Transverse colon (tissue), 4 donors: Measurements from ENCODE around the gene MAPRE2. TPM values are rescaled to one million over a fixed set of nuclear protein-coding genes. Genes with fewer than 3 reads are reported as not detected.

Experiments used
- DNase-seq: peaks from one replicate; pipeline ENCODE4 v3.0.0-alpha.2; 2019
- H3K27ac ChIP-seq, 4 donors: fragments of 200-600 bp; sonication (generic); 2 replicates each; pipeline ENCODE4 v1.5.1; 2016 to 2018; ENCODE audit warnings: inconsistent platforms in 4 of 4
- H3K27me3 ChIP-seq: fragments of 200-600 bp; sonication (generic); 2 replicates; pipeline ENCODE4 v1.5.1; 2017; ENCODE audit warnings: inconsistent platforms
- H3K36me3 ChIP-seq, 4 donors: fragments of 200-600 bp; sonication (generic); 2 replicates each; pipeline ENCODE4 v1.5.1; 2017 to 2019; ENCODE audit warnings: inconsistent platforms in 4 of 4
- H3K4me1 ChIP-seq, 4 donors: fragments of 200-600 bp; sonication (generic); 2 replicates each; pipeline ENCODE4 v1.5.1; 2017 to 2020; ENCODE audit warnings: inconsistent platforms in 4 of 4
- H3K4me3 ChIP-seq, 4 donors: fragments of 200-600 bp; sonication (generic); 1 replicate in 1 of 4; 2 replicates in 3 of 4; pipeline versions ENCODE4 v1.5.1 to v1.6.1; 2017 to 2019; ENCODE audit warnings: inconsistent platforms in 4 of 4
- H3K9me3 ChIP-seq, 2 donors: fragments of 200-600 bp; sonication (generic); 2 replicates each; pipeline ENCODE4 v1.5.1; 2017 to 2019; ENCODE audit warnings: inconsistent platforms in 2 of 2
- EP300 ChIP-seq: sonication (generic); formaldehyde crosslinking; IDR thresholded peaks from one replicate; pipeline ENCODE4 v1.6.1; 2017; ENCODE audit warnings: antibody characterized with exemption, low read depth
- POLR2A ChIP-seq: fragments of 450-650 bp; IDR thresholded peaks from one replicate; pipeline ENCODE4 v1.6.1; 2016; ENCODE audit warnings: antibody characterized with exemption, mild to moderate bottlenecking, moderate library complexity
- POLR2AphosphoS5 ChIP-seq, 3 donors: sonication (generic); formaldehyde crosslinking; IDR thresholded peaks; one replicate each; pipeline ENCODE4 v1.6.1; 2016; ENCODE audit warnings: antibody characterized with exemption in 3 of 3
- WGBS, 2 donors: methylation state at CpG; one replicate each; pipeline ENCODE4 v1.1.5; 2018; ENCODE audit warnings: low coverage in 1 of 2; 5-methylcytosine and 5-hydroxymethylcytosine counted together
- in situ Hi-C, 4 donors: fragments of 200-750 bp; cut with MboI; loops; one replicate each; pipeline versions ENCODE4 v1.15.0 to v1.15.1; 2017; ENCODE audit warnings: low sequenced_read_pairs in 3 of 4, low pct_ligation_motif_present in 1 of 4, low pct_unique_long_range_greater_than_20kb in 1 of 4
- intact Hi-C: fragments of 100-400 bp; cut with DNase I; formaldehyde crosslinking; loops from one replicate; pipeline ENCODE4 v1.15.1; 2023; ENCODE audit warnings: low total_unique reads
- total RNA-seq, 4 donors: library from RNA; depleted of rRNA; stranded (reverse); fragments of >200 nt; gene quantifications; one replicate each; pipeline ENCODE4 v1.1.0, GENCODE V29; 2016
- TF ChIP-seq, protein P1 (sequence below), 5 experiments: fragments of 200-600 bp in 3 of 5; fragments of 450-650 bp in 2 of 5; sonication (generic) in 3 of 5; IDR thresholded peaks; 1 replicate in 2 of 5; 2 replicates in 3 of 5; pipeline ENCODE4 v1.5.1; 2016 to 2017; ENCODE audit warnings: antibody characterized with exemption in 5 of 5, inconsistent platforms in 3 of 5, mild to moderate bottlenecking in 2 of 5, moderate library complexity in 1 of 5

The MAPRE2 gene
- total RNA-seq, 4 donors from 2014 or later = 23.1 to 102 (median 48.5) TPM

DNA sequence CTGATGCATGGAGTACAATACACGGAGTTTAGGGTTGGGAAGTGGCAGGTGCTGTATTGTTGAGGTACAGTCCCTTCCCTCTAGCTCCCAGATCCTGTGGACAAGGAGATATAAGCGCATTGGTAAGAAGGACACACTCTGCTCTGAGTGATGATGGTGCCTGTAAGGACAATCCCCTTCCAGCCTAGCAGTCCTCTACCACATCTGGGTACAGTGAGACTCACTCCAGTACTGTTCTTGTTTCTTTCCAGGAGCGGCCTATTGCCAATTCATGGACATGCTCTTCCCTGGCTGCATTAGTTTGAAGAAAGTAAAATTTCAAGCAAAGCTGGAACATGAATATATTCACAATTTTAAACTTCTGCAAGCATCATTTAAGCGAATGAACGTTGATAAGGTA lies 56.0 kb downstream of the MAPRE2 start:
- Histone ChIP-seq H3K27me3 (no peaks in the 10 kb centered on the region), H3K27ac (no peak overlapping the region), H3K4me3 (no peak overlapping the region), H3K4me1 (no peaks in the 10 kb centered on the region), H3K36me3 (peaks cover 0 to 17% (median 0%) of the 10 kb centered on the region in 4 donors), H3K9me3 (no peaks in the 10 kb centered on the region)
- TF ChIP-seq POLR2AphosphoS5 (IDR thresholded peaks at IDR 0.05) = no peak
- TF ChIP-seq POLR2A = no peak
- TF ChIP-seq EP300 = no peak
- TF ChIP-seq, protein P1, sequence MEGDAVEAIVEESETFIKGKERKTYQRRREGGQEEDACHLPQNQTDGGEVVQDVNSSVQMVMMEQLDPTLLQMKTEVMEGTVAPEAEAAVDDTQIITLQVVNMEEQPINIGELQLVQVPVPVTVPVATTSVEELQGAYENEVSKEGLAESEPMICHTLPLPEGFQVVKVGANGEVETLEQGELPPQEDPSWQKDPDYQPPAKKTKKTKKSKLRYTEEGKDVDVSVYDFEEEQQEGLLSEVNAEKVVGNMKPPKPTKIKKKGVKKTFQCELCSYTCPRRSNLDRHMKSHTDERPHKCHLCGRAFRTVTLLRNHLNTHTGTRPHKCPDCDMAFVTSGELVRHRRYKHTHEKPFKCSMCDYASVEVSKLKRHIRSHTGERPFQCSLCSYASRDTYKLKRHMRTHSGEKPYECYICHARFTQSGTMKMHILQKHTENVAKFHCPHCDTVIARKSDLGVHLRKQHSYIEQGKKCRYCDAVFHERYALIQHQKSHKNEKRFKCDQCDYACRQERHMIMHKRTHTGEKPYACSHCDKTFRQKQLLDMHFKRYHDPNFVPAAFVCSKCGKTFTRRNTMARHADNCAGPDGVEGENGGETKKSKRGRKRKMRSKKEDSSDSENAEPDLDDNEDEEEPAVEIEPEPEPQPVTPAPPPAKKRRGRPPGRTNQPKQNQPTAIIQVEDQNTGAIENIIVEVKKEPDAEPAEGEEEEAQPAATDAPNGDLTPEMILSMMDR (IDR thresholded peaks at IDR 0.05) = no peak
- in situ Hi-C loops = no loop called here
- DNase-seq = no peak
- 96 to 100% methylated on average over 4 to 5 of the region's 5 CpGs for WGBS, 2 donors
- intact Hi-C loops = no loop called here

DNA sequence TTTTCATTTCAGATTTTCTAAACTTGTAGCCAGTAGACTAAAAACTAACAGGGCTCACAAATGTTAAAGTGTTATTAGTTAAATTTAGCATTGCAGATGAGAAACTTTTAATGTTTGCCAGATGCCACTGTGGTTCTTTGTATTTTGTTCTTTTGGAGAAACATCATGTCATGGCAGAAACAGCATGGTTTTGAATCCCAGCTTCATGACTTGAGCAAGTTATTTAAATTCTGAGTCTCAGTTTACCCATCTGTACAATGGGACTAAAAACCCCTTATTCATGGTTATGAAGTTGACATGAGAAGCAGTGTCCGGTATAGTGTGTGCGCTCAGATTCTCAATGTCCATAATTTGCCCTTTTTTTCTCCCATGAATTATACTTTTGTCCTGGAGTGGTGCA lies 56.5 kb downstream of the MAPRE2 start:
- intact Hi-C loops (no loop called here), in situ Hi-C loops (no loop called here)
- no peak overlapping the region for H3K4me3 ChIP-seq
- no peak for DNase-seq
- peaks cover 0 to 23% (median 0%) of the 10 kb centered on the region in 4 donors for H3K36me3 ChIP-seq
- H3K4me1 ChIP-seq = no peaks in the 10 kb centered on the region
- H3K27ac ChIP-seq = no peak overlapping the region
- no peaks in the 10 kb centered on the region for H3K27me3 ChIP-seq
- 96 to 99% methylated on average over 2 of the region's 2 CpGs for WGBS, 2 donors
- TF ChIP-seq EP300 (no peak), POLR2A (no peak), POLR2AphosphoS5 (IDR thresholded peaks at IDR 0.05) (no peak)
- TF ChIP-seq, protein P1 (IDR thresholded peaks at IDR 0.05) = no peak
- H3K9me3 ChIP-seq = no peaks in the 10 kb centered on the region

DNA sequence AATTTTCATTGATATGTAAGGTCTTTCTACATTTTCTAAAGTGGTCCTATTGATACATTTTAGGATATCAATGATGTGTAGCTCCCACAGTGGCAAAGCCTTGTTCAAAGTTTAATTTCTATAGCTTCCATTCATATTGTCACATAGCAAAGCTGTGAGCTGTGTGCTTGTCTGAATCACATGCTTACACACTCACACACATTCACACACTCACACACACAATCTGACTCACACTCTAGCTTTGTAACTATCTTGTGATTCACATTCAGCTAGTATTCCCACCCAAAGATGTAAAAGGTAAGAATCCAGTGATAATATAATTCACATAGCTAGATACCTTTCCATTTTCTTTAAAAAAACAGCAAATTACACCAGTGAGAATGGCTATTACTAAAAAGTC lies 58.7 kb downstream of the MAPRE2 start:
- Histone ChIP-seq H3K27ac (no peak overlapping the region), H3K4me1 (no peaks in the 10 kb centered on the region), H3K36me3 (peaks cover 0 to 24% (median 0%) of the 10 kb centered on the region in 4 donors), H3K9me3 (no peaks in the 10 kb centered on the region), H3K27me3 (no peaks in the 10 kb centered on the region), H3K4me3 (no peak overlapping the region)
- TF ChIP-seq POLR2AphosphoS5 (IDR thresholded peaks at IDR 0.05) = no peak
- TF ChIP-seq EP300 = no peak
- TF ChIP-seq, protein P1 (IDR thresholded peaks at IDR 0.05) = no peak
- no peak for TF ChIP-seq POLR2A
- intact Hi-C loops = no loop called here
- no peak for DNase-seq
- in situ Hi-C loops = no loop called here

DNA sequence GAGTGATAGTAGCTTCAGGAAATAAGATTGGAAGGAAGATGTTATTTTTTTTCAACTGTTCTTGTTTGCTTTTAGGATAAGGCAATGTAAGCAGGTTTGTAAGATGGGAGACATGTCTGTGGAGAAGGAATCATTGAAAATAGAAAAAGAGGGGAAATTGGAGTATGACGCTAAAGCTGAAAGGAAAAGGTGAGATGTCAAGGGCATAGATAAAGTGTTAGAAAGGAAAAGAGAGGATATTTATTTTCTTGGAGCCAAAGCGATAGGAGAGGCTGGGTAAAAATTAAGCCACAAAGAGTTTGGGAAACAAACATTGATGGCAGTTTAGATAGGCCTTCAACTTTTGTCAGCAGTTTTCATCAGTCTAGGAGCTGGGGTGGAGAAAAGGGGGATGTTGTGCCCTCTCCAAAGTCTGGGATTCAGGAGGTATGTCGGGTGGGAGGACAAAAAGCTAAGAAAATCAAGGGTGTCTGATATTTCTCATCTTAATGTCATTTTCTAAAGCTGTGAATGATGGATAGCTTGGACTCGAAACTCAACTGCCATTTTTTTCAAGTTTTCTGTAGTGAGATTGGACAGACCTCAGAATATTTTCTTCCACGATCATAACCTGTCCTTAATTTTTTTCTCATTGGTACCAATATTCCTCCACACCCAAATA lies 63.3 kb downstream of the MAPRE2 start:
- in situ Hi-C loops = no loop called here
- no peaks in the 10 kb centered on the region for H3K27me3 ChIP-seq
- H3K9me3 ChIP-seq = no peaks in the 10 kb centered on the region
- H3K4me1 ChIP-seq = no peaks in the 10 kb centered on the region
- H3K36me3 ChIP-seq = peaks cover 0 to 9% (median 0%) of the 10 kb centered on the region in 4 donors
- TF ChIP-seq, protein P1 (IDR thresholded peaks at IDR 0.05) = no peak
- no peak for TF ChIP-seq EP300
- no peak for TF ChIP-seq POLR2A
- TF ChIP-seq POLR2AphosphoS5 (IDR thresholded peaks at IDR 0.05) = no peak
- intact Hi-C loops = no loop called here
- DNase-seq = no peak
- no peak overlapping the region for H3K4me3 ChIP-seq
- H3K27ac ChIP-seq = no peak overlapping the region
- WGBS, 2 donors = 88 to 95% methylated on average over 4 to 5 of the region's 5 CpGs
